Measurements from ENCODE around the gene LMX1B. TPM values are rescaled to one million over a fixed set of nuclear protein-coding genes. Genes with fewer than 3 reads are reported as not detected.

LMX1B gene
- total RNA-seq, 1 experiment from 2014 or later, result 4.6 TPM

DNA sequence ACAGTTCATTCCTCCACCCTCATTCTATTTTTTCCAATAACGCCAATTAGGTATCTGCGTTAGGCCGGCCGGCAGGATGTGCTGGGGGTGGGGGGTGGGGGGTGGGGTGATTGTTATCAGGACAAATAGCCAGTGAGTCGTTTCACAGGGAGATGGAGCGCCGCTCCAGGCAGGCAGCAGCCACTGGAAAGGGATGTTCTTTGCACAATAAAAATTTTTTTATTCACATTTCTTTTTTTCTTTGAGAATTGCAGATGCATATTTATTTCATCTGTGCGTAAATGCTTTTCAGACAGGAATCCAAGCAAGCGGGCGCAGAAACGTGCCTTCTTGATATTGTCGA lies 4.1 kb downstream of the LMX1B start:
- peak; percentile 17 for DNase-seq (ENCODE audit: low read depth)

- DNase-seq (ENCODE audit: low read depth), result peak; percentile 17
Observed at GRCh38 chr9:126618190-126618584, 4.5 kb downstream of the LMX1B start.

DNA sequence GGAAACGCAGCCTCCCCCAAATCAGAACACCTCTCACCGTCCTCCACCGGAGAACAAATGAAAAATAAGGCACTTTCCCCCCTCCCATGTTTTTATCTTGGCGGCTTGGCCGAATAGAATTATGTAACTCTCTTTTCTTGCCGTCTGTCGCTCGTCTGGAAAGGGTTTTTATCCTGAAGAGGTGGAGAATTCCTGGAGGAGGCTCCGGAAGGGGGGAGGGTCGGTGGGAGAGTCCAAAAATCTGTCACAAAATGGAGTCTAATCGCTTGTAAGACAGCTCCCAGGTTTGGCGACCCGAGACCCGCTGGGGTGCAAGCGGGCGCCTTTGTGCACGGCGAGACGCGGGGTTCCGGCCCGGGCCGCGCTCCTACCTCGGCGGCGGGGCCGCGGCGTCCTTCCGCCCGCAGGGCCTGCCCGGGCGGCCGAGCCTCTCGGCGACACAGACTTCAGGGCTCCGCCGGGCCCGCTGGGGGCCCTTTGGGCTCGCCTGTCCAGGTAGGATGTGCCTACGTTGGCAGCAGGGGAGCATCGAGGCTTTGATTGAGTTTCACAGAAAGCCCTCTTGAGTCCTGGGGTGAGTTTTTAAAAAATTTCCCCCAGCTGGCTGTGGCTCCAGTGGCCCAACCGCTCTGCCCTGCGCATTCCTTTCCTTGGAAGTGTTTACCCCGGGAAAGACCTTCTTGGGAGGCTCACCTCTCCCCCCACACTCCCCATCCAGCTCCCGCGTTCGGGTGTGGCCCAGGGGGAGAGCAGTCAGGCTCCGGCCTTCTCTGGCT lies 5.0 kb downstream of the LMX1B start:
- peak; percentile 42 for DNase-seq (ENCODE audit: low read depth)

DNA sequence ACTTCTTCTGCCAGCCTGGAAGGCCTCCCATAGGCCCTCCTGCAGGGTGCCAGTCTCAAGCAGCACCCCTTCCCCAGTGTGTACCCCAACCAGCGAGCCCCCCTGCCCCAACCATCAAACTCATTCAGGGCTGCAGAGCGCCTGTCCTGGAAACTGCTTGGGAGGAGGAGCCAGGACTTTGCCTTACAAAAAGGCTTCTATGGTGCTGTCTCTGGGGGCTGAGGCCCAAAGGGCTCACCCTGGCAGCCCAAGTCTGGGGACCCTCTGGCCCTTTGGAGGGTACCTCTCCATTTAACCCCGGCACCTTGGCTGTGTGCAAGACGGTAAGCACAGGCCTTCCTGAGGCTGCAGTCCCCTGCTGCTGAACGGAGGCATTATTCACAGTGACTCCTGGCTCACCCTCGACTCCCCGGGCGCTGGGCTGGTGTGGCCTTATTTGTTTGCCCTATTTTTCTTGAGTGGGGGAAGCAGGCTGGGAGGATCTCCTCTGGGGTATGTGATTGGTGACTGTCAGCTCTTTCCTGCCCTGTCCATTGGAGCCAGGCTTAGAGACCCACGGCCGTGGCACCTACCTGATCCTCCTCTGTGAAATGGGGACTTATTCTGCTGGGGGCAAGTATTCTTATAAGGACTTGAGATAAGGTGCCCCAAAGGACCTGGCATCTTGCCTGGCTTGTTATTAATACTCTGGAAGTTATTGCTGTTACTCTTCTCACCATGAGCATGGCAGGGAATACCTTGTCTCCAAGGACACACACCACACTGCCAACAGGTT lies 5.8 kb downstream of the LMX1B start:
- no peak for DNase-seq (ENCODE audit: low read depth)

DNA sequence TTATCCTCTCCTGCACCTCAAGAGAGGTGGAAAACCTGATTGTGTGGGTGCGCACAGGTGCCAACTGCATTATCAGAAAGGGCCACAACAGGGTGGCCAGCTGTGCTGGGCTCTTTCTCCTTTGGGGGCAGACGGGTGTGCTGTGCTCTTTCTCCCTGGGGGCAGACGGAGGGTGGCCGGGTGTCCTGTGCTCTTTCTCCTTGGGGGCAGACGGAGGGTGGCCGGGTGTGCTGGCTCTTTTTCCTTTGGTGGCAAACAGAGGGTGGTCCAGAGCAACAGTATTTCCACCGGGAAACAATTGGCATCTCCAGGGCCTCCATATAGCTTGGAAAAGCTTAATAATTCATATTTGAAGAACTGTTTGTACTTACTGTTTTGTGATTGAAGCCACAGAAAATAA lies 6.8 kb downstream of the LMX1B start:
- no peak for DNase-seq (ENCODE audit: low read depth)

GRCh38 chr9:126621061-126621918 lies 7.6 kb downstream of the LMX1B start:
- no peak for DNase-seq (ENCODE audit: low read depth)

DNA sequence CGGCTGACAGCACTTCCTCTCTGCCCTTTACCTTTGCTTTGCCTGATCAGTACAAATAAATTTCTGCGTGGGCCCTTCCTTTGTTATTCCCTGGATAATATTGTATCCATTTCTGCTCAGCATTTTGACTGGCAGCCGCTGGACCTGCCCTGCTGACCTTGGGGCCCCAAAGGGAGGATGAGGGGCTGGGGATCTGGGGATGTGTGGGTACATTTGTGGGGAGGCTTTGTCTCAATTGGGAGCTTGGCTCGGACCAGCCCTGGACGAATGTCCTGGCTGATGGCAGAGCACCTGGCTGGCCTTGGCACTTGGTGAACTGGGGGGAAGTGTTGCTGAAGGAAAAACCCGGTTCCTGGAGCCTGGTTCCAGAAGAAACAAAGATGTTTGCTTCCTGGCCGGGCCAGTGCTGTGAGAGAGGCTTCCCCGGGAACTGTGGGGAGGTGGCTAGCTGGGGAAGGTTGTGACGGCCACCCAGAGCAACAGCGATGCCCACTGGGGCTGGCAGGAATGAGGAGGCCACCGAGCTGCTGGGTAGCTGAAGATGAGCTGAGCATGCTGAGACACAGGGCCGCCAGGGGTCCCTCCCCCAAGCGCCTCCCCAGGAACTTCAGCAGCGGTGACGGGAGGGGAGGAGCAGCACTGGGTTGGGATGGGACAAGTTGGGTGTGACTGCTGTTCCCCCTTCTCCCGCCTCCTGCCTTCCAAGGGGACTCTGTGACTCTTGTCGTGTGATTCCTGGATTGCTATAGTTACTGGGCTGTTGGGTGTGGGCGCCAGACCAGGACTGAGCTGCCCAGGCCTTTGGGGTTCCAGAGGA lies 8.4 kb downstream of the LMX1B start:
- no peak for DNase-seq (ENCODE audit: low read depth)

- no peak for DNase-seq (ENCODE audit: low read depth)
Observed at GRCh38 chr9:126623314-126623666, 9.6 kb downstream of the LMX1B start.

DNA sequence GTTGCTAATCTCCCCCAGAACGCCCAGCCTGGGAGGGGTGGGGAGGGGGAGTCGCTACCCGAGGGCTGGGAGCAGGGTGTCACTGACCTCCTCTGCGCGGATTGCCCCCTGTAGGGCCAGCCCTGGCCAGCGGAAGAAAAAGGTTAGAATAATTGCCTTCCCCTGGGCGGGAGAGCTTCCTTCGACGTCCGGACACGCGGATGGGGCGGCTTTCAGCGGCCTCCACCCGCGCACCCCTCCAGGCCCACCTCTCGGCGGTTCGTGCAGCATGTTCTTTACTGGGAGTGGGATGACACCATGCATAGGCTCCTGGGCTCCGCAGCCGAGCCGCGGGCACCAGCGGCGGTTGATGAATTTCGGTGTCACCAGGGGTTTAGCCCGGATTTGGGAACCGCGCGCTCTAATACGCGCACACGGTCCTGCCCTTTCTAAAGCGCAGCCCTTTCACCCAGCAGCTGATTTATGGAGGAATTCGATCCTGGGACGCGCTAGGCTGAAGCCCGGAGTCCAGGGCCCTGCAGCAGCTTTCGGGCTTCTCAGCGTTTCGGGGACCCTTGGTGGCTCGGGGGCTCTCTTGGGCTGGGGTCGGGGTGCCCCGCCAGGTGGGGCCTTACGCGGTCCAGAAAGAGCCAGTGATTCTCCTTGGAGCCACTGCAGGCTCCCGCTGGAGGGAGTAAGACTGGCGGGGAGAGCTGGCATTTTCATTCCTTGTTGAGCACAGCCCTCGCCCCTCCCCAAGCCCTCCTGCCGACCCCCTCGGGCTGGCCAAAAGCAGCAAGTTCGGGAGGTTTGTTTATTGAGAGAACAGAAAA lies 10.1 kb downstream of the LMX1B start:
- DNase-seq (ENCODE audit: low read depth), result no peak

DNA sequence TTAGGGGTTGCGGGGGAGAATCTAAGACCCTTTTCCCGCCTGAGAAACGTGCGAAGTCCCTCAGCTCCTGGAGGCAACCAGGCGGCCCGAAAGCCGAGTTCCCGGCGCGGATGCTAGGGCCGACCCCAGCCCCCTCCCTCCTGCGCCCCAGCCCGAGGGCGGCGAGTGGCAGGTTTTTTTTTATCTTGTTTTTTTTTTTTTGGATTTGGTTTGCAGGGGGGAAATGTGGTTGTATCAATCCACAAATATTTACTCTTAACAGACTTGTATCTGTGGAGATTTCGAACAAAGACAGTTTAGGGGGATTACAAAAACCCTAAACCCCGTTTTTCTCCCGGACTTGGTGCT lies 10.7 kb downstream of the LMX1B start:
- no peak for DNase-seq (ENCODE audit: low read depth)

DNA sequence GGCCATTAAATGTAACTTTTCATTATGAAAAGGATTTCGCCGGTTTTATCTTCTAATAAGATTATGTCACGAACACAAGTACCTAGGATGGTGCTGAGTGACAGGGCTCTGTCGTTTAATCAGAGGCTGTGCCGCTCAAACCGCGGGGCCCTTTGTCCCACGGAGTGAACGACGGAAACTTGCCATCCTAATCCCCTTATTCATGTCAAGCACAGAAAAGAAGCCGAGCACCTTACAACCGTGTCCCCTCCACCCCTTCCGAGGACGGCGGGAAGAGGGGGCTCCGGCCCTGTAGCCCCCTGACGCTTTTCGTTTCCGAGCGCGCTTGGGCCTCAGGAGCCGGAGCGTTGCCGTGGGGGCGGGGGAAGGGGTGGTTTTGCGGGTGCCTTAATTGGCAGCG lies 11.2 kb downstream of the LMX1B start:
- no peak for DNase-seq (ENCODE audit: low read depth)

DNA sequence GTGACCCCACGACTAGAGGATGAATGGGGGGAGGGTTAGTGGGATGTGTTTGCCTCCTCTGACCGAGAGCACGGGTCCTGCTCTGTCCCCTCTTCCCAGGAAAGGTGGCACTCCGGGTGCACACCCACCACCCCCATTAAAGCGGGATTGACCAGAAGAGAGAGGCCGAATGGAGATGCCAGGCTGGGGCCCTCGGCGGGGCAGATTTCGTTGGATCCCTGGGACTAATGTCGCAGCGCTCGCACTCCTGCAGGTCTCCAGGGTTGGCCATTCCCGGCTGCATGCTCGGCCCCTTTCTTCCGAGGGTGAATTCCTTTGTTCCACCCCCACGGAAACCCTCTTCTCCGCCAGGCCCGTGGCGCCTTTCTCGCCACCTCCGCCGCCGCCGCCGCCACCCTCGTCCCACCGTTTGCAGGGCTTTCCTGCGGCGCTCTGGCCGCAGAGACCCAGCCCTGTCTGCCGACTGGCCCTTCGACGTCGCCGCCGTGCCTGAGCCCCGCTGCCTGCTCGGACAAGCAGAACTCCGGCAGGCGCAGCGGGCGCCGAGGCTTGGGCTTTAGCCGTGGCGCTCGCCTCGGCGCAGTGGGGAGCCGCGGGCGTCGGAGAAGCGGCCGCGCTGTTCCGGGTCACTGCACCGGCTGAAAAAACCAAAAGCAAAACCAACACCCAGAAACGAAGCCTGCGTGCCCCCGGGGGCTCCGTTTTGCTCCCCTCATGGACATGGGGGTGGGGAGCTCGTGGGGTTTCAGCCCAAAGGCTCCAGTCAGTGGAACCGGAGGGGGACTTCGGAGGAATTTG lies 11.8 kb downstream of the LMX1B start:
- DNase-seq (ENCODE audit: low read depth), result no peak

DNA sequence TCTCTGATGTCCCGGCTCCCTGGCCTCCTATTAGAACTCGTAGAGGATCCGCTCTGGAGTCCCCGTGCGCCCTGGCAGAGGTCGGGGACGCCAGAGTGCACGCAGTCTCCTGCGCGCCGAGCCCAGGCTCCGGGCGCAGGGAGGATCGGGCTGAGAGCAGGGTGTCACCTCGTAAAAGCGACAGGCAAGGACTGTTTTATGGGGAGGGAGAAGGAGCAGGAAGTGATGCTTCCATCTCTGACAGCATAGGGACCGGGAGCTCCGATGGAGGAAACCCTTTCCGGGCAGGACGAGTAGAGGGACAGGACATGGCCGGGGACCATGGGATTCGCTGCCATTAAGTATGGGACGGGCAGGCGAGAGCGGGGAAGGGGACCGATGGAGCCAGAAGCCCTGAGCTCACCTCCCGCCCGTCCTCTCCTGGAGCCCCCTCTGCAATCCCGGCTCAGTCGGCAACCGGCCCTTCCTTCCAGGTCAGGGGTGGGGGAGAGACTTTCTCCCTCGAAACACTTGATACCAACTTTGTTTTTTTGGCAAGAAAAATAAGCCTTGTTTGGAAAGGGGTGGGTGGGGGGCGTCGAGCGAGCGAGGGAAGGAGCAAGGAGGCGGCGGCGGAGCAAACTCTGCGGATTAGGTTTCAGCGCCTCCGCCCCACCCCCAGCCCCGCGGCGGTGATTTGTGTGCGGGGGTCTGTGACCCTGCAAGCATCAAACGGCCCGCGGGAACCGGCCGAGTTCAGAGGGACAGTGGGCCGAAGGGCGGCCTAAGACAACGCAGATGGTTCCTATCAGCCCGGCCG lies 12.6 kb downstream of the LMX1B start:
- no peak for DNase-seq (ENCODE audit: low read depth)

DNA sequence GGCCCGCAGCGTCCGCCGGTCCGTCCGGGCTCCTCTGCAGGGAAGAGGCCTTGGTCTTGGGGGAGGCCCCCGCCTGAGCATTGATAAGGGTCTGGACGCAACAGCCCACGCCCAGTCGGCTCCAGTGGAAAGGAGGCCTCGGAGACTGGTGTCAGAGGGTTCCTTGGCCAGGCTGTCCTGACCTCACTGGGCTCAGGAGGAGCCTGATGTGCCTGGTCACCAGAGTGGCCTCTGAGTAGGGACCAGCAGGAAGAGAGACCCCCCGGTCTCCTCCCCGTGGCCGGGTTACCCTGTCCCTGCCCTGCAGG lies 13.2 kb downstream of the LMX1B start:
- DNase-seq (ENCODE audit: low read depth), result no peak

DNA sequence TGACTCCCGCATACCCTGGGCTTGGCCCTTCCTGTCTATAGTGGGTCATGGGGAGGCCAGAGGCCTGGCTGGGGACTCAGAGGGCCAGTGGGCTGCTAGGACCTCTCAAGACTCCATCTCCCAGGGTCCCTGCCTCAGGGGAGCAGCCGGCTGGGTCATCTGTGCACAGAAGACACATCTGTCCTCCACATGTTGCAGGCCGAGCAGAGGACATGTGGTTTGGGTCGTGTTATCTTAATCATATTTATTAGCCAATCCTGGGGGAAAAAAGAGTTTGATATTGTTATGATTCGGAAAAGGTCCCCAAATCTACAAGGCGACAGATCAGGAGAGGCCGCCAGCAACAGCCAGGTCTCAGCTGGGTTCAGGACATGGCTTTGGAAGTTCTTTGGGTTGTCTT lies 14.4 kb downstream of the LMX1B start:
- DNase-seq (ENCODE audit: low read depth), result no peak

- no peak for DNase-seq (ENCODE audit: low read depth)
Observed at GRCh38 chr9:126628969-126629674, 15.4 kb downstream of the LMX1B start.

GRCh38 chr9:126630458-126631237 lies 16.9 kb downstream of the LMX1B start:
- DNase-seq (ENCODE audit: low read depth), result peak; percentile 80

GRCh38 chr9:126631254-126631653 lies 17.5 kb downstream of the LMX1B start:
- peak; percentile 49 for DNase-seq (ENCODE audit: low read depth)
